Measurements from ENCODE around the gene NTSR1.

NTSR1 gene

DNA sequence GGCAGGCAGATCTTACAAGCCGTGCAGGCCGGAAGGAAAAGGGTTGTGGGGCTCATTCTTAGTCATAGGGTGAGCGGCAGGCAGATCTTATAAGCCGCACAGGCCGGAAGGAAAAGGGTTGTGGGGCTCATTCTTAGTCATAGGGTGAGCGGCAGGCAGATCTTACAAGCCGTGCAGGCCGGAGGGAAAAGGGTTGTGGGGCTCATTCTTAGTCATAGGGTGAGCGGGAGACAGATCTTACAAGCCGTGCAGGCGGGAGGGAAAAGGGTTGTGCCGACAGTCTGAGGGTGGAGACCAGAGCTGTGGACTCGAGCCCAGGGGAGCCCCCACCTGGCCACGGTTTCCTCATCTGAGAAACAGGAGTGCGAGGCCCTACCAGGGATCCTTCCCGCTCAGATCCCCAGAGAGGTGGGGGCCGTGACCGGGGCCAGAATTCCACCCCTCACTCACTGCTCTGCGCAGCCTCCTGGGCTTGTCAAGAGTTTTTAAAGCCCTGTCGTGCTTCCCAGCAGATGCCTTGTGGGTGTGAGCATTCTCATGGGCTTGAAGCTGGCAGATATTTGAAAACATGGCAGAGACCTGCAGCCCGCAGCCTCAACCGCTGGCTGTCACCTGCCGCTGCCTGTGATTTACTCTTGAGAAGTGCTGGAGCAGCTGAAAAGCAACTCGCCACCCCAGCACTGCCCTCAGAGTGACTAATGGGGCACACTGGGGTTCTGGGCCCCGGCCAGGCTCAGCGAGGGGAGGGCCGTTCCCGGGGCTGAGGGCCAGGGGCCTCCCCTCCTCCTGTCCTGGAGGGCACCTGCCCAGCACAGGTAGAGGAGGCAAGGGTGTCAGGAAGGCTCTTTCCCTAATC lies 31.9 kb downstream of the NTSR1 start:
- DNase-seq (ENCODE audit: low spot score): peak; percentile 66

GRCh38 chr20:62741191-62741691 lies 32.6 kb downstream of the NTSR1 start:
- DNase-seq (ENCODE audit: low spot score): no peak

GRCh38 chr20:62741701-62742491 lies 33.3 kb downstream of the NTSR1 start:
- no peak for DNase-seq (ENCODE audit: low spot score)

DNA sequence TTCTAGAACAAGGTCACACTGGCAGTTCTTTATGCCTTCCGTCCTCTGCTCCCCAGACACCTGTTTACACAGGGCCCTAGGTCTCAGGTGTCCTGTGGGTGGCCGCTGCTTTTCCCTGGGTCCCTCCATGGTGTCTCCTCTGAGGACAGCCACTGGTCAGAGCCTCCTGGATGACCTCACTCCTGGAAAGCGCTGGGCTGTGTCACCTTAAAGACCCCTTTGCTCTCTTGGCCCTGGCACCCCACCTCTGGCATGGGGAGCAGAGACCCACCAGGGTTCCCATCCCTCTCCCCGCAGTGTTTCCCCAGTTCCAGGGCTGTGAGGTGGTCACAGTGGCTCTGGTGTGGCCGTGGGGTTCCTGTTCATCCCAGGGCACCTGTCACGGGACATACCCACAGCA lies 33.9 kb downstream of the NTSR1 start:
- no peak for DNase-seq (ENCODE audit: low spot score)

- no peak for DNase-seq (ENCODE audit: low spot score)
These were observed 34.5 kb downstream of the NTSR1 start for GRCh38 chr20:62742979-62743776.

DNA sequence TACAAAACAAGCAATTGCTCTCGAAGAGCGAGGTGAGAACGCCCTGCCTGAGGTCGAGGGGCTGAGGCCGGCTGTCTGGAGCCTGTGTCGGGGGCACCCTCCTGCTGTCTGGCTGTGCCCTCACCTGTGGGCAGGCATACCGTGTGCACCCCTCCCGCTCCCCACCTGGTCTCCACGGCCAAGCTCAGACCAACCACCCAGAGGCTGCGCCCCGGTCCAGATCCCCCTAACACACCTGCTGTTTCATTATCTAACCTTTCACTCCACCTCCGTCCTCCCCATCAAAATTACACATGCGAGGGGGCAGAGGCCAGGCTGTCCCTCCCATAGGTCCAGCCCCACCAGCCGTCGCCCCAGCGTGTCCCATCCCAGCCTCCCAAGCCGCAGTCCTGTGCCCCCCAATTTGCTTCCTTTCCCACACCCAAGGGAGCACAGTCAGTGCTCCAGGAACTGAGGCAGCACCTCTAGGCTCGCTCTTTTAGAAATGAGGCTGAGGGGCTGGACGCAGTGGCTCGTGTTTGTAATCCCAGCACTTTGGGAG lies 35.2 kb downstream of the NTSR1 start:
- DNase-seq (ENCODE audit: low spot score): no peak

GRCh38 chr20:62744741-62745191 lies 36.1 kb downstream of the NTSR1 start:
- no peak for DNase-seq (ENCODE audit: low spot score)

DNA sequence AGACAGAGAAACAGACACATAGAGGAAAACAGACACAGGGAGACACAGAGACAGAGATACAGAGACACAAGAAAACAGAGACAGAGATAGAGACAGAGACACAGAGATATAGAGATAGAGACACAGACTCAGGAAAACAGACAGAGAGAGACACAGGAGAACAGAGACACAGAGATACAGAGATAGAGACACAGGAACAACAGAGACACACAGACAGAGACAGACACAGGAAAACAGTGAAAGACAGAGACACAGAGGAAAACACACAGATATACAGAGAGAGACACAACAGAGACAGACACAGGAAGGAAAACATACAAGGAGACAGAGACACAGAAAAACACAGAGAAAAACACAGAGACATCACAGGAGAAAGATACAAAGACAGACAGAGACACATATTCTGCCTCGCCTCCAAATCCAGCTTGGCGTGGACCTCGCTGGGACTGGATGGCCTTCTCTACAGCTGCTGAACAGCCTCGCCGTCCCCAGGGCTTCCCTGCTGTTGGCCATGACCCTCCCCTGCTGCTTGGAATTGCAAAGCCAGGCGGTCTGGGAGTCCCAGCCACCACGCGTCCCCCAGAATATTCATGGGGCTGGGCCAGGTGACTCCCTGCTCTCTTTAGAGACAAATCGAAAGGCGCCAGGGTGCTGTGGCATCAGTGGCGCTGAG lies 36.8 kb downstream of the NTSR1 start:
- DNase-seq (ENCODE audit: low spot score): no peak

DNA sequence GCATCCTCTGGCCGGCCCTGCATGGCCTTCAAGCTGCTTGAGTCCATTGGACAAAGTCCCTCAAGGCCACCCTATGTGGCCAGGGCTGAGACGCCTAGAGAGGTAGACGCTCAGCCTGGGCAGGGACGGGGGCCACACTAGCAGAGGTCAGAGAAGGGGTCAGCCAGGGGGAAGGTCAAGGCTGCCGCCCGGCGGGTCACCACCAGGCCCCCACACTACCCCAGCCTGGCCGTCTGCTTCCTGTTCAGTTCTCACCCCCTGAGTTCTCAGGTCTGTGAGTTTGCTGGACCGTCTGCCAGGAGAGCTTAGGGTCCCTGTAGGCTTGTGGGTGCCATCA lies 37.3 kb downstream of the NTSR1 start:
- no peak for DNase-seq (ENCODE audit: low spot score)

- no peak for DNase-seq (ENCODE audit: low spot score)
These were observed 39.7 kb downstream of the NTSR1 start for GRCh38 chr20:62748311-62748710.

GRCh38 chr20:62749851-62750445 lies 41.3 kb downstream of the NTSR1 start:
- DNase-seq (ENCODE audit: low spot score): no peak

DNA sequence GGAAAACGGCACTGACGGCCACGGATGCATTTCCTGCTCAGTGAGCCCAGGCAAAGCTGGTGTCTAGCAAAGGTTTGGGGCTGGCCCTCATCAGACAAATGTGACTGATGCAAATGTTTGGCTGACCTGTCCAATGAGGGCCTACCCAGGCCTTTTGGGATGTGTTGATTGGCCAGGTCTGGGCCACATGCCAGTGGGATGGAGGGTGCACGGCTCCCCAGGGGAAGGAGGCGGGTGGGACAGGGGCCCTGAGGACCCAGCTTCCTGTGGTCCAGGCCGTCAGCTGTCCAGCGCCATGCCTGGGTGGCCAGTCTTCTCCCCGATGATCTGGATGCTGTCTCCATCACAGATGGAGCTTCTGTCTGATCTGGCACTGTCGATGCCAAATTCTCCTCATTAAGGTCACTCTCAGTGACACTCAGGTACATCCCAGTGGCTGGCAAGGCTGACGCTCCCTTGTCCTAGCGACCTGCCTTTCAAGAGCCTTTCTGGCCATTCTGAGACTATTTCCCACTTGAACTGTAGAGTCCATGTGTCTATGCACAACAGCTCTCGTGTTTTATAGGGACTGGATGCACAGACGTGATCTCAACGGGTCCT lies 43.0 kb downstream of the NTSR1 start:
- no peak for DNase-seq (ENCODE audit: low spot score)

- no peak for DNase-seq (ENCODE audit: low spot score)
These were observed 43.6 kb downstream of the NTSR1 start for GRCh38 chr20:62752181-62752670.

GRCh38 chr20:62752671-62753501 lies 44.2 kb downstream of the NTSR1 start:
- DNase-seq (ENCODE audit: low spot score): peak; percentile 57

- DNase-seq (ENCODE audit: low spot score): no peak
These were observed 45.0 kb downstream of the NTSR1 start for GRCh38 chr20:62753626-62754025.

DNA sequence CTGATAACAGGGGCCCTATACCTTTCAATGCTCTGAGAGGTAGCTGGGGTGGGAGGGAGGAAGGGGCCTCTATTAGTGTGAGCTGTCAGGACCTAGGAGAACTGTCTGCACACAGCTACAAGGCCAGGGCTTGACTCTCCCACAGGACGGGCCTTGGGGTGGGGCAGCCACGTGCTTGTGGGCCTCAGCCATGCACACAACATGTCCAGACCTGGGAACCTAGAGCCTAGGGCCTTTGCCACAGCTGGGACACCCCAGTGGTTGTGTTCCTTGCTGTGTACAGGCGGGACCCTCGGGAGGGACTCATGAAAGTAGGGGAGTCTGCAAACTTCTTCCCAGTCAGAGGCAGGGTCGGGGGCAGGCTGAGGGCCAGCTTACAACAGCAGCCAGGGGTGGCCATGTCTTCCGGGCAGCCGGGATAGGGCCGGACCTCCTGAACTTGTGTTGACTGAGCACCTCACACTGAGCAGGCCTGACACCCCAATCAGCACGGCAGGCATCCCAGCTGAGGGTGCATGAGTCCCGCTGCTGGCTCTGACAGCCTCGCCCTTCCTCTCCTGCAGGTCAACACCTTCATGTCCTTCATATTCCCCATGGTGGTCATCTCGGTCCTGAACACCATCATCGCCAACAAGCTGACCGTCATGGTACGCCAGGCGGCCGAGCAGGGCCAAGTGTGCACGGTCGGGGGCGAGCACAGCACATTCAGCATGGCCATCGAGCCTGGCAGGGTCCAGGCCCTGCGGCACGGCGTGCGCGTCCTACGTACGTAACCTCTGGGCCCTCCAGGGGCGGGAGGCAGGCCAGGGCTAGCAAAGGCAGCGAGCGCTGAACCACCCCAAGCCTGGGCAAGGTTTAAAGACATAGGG lies 45.7 kb downstream of the NTSR1 start:
- no peak for DNase-seq (ENCODE audit: low spot score)

DNA sequence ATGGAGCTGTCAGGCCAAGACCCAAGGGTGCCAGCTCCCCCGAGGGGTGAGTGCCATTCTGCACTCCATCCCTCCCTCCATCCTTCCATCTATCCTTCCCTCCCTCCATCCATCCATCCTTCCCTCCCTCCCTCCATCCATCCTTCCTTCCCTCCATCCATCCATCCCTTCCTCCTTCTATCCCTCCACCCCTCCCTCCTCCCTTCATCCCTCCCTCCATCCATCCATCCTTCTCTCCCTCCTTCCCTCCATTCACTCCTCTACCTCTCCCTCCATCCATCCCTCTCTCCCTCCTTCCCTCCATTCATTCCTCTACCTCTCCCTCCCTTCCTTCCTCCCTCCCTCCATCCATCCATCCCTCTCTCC lies 46.3 kb downstream of the NTSR1 start:
- no peak for DNase-seq (ENCODE audit: low spot score)

Measured in AG08396 (cell line).